ENCODE measurements around the gene ZC2HC1C. TPM values are rescaled to one million over a fixed set of nuclear protein-coding genes. Genes with fewer than 3 reads are reported as not detected.

The ZC2HC1C gene
- total RNA-seq, 2 experiments from 2014 or later: 0.41 to 0.45 TPM

DNA sequence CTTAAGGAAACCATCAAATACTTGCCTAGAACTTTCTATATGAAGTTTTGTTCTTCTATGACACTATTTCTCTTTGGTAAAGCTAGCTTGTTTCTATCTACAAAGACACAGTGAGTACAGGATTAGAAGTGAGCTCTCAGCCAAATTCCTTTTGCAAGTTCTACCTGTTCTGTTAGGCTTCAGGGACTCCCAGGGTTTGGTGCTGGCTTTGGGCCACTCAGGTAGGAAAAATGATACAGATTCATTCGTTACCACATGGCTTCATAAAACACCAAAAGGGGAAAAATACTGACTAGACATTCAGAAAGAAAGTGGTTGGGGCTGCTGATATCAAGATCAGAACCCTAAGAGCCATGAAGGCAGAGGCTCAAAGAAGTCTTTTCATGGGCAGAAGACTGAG lies 13.8 kb downstream of the ZC2HC1C start:
- ATAC-seq: no peak
- intact Hi-C loops (cut with micrococcal nuclease): loop anchor here (10.0 kb wide), 1 partner anchor 218 kb away; no protein-coding TSS in a partner anchor
- no peak overlapping the region for H3K4me3 Mint-ChIP-seq
- peaks cover 33% of the 10 kb centered on the region for H3K36me3 Mint-ChIP-seq (ENCODE audit: low read depth)
- peak overlapping the region; percentile 37 for H3K27ac Mint-ChIP-seq
- no peaks in the 10 kb centered on the region for H3K27me3 Mint-ChIP-seq
- DNase-seq: no peak
- no peaks in the 10 kb centered on the region for H3K9me3 Mint-ChIP-seq
- peaks cover 3% of the 10 kb centered on the region for H3K4me1 Mint-ChIP-seq (ENCODE audit: low read depth)
- POLR2A ChIA-PET: interaction anchor here (0.6 to 1.1 kb wide), 2 partner anchors 9 to 167 kb away, joined by 3 to 5 read pairs; no protein-coding TSS in a partner anchor
- TF ChIP-seq, protein P1, sequence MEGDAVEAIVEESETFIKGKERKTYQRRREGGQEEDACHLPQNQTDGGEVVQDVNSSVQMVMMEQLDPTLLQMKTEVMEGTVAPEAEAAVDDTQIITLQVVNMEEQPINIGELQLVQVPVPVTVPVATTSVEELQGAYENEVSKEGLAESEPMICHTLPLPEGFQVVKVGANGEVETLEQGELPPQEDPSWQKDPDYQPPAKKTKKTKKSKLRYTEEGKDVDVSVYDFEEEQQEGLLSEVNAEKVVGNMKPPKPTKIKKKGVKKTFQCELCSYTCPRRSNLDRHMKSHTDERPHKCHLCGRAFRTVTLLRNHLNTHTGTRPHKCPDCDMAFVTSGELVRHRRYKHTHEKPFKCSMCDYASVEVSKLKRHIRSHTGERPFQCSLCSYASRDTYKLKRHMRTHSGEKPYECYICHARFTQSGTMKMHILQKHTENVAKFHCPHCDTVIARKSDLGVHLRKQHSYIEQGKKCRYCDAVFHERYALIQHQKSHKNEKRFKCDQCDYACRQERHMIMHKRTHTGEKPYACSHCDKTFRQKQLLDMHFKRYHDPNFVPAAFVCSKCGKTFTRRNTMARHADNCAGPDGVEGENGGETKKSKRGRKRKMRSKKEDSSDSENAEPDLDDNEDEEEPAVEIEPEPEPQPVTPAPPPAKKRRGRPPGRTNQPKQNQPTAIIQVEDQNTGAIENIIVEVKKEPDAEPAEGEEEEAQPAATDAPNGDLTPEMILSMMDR (IDR thresholded peaks at IDR 0.05): no peak
- CTCF ChIA-PET: interaction anchor here (1.4 kb wide), 1 partner anchor 222 kb away, joined by 3 read pairs; no protein-coding TSS in a partner anchor

DNA sequence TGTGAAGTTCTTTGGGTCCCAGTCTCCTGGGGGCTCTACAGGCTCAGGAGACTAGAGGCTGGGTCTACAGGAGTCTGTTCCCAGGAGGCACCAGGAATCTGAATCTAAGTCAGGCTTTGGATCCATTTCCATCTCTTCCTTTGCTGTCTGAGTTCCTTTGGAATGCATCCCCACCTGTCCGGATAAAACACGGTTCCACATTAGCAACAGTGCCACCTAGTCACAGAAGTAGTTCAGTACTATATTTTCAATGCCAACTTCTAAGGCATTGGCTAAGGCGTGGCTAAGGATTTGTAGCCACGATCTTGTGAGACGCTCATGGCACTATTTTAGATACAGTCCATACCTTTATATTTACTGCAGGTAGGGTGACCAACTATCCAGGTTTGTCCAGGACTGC lies 15.1 kb downstream of the ZC2HC1C start:
- H3K4me1 Mint-ChIP-seq (ENCODE audit: low read depth): peaks cover 3% of the 10 kb centered on the region
- no peak overlapping the region for H3K4me3 Mint-ChIP-seq
- intact Hi-C loops (cut with micrococcal nuclease): loop anchor here (10.0 kb wide), 1 partner anchor 220 kb away; no protein-coding TSS in a partner anchor
- no peaks in the 10 kb centered on the region for H3K27me3 Mint-ChIP-seq
- H3K9me3 Mint-ChIP-seq: no peaks in the 10 kb centered on the region
- no peak overlapping the region for H3K27ac Mint-ChIP-seq
- TF ChIP-seq, protein P1 (IDR thresholded peaks at IDR 0.05): no peak
- ATAC-seq (no peak), DNase-seq (no peak)
- ChIA-PET POLR2A (no interaction called here), CTCF (interaction anchor here (1.0 to 1.4 kb wide), 3 partner anchors 33 to 223 kb away, joined by 3 to 4 read pairs (median 3); no protein-coding TSS in a partner anchor)
- H3K36me3 Mint-ChIP-seq (ENCODE audit: low read depth): peaks cover 33% of the 10 kb centered on the region

DNA sequence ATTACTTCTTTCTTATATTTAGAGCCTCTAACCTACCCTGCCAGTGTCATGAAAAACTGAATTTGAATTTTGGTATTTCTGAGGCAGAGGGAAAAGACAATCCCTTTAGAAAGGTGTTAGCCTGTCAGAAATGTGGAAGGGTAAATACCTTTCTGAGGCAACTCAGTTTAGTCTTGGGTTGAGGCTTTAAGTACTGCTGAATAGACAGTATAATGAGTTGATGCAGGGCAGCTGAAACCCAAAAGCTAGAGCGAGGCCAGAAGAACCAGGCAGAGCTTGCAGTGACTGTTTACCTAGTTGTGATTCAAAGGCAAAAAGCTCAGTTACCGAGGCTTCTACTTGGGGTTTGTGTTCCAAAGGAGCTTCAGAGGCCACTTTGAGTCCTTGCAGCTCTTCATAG lies 18.7 kb downstream of the ZC2HC1C start:
- DNase-seq (no peak), ATAC-seq (no peak)
- Mint-ChIP-seq H3K4me3 (no peak overlapping the region), H3K9me3 (no peaks in the 10 kb centered on the region), H3K27ac (no peak overlapping the region), H3K27me3 (no peaks in the 10 kb centered on the region), H3K4me1 (ENCODE audit: low read depth) (peaks cover 3% of the 10 kb centered on the region), H3K36me3 (ENCODE audit: low read depth) (peaks cover 27% of the 10 kb centered on the region)
- ChIA-PET POLR2A (no interaction called here), CTCF (interaction anchor here (0.6 to 5.3 kb wide), 60 partner anchors 9 to 253 kb away, joined by 3 to 74 read pairs (median 4); partner anchors contain the start of genes ACYP1, MLH3, NEK9 and RPS6KL1)
- TF ChIP-seq, protein P1 (IDR thresholded peaks at IDR 0.05): no peak
- intact Hi-C loops (cut with micrococcal nuclease): loop anchor here (2.0 to 10.0 kb wide), 2 partner anchors 139 to 223 kb away; no protein-coding TSS in a partner anchor

DNA sequence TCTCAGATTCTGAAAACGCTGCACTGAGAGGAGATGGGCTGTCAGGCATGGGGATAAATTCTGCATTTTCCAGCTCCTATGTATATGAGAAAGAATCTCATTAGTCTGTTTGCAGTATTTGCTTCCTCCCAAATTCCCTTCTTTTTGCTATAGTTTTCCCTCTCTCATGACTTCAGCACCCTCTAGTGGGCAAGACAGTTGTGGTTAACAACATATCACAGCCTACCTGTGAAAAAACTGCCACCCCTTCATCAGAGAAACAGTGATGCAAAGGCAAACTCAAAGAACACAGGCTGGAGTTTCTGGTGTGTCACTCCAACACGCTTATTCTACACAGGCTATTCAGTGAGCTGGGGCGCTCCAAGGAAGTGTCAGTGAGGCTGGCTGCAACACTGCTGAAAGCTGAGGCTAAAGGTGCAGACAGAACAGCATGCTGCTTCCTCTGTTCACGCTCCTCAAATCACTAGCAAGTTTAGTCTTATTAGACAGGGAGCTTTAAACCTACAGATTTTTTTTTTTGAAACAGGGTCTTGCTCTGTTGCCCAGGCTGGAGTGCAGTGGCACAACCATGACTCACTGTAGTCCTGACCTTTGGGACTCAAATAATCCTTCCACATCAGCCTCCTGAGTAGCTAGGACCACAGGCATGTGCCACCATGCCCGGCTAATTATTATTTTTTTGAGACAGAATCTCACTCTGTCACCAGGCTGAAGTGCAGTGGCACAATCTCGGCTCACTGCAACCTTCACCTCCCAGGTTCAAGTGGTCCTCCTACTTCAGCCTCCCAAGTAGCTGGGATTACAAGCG lies 19.3 kb downstream of the ZC2HC1C start:
- Mint-ChIP-seq H3K27ac (no peak overlapping the region), H3K36me3 (ENCODE audit: low read depth) (peaks cover 25% of the 10 kb centered on the region), H3K27me3 (no peaks in the 10 kb centered on the region), H3K4me3 (no peak overlapping the region), H3K9me3 (no peaks in the 10 kb centered on the region), H3K4me1 (ENCODE audit: low read depth) (peaks cover under 1% of the 10 kb centered on the region)
- POLR2A ChIA-PET: no interaction called here
- intact Hi-C loops (cut with micrococcal nuclease): loop anchor here (2.0 to 10.0 kb wide), 2 partner anchors 140 to 224 kb away; no protein-coding TSS in a partner anchor
- CTCF ChIA-PET: interaction anchor here (0.6 to 5.3 kb wide), 68 partner anchors 8 to 254 kb away, joined by 3 to 74 read pairs (median 4); partner anchors contain the start of genes ACYP1, MLH3, NEK9 and RPS6KL1
- ATAC-seq (peak; percentile 51), DNase-seq (peak; percentile 59)
- TF ChIP-seq, protein P1 (IDR thresholded peaks at IDR 0.05): peak; percentile 84

DNA sequence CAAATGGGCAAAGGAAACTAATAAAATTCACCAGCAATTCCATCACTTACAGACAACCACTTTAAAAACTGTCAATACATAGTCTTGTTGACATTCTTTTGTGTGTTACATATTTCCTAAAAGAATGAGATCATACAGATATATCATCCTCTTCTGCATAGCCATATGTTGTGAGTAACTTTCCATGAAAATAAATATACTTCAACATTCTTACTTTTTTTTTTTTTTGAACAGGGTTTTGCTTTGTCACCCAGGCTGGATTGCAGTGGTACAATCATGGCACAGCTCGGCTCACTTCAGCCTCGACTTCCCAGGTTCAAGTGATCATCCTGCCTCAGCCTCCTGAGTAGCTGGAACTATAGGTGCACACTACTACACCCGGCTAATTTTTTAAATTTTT lies 20.9 kb downstream of the ZC2HC1C start:
- H3K27me3 Mint-ChIP-seq: no peaks in the 10 kb centered on the region
- H3K36me3 Mint-ChIP-seq (ENCODE audit: low read depth): peaks cover 24% of the 10 kb centered on the region
- DNase-seq (no peak), ATAC-seq (no peak)
- TF ChIP-seq, protein P1 (IDR thresholded peaks at IDR 0.05): no peak
- no peak overlapping the region for H3K27ac Mint-ChIP-seq
- no peaks in the 10 kb centered on the region for H3K9me3 Mint-ChIP-seq
- intact Hi-C loops (cut with micrococcal nuclease): no loop called here
- H3K4me3 Mint-ChIP-seq: no peak overlapping the region
- ChIA-PET CTCF (interaction anchor here (0.6 to 5.3 kb wide), 5 partner anchors 10 to 229 kb away, joined by 3 to 74 read pairs (median 10); partner anchors contain the start of gene ACYP1), POLR2A (no interaction called here)
- H3K4me1 Mint-ChIP-seq (ENCODE audit: low read depth): no peaks in the 10 kb centered on the region

Measured in activated CD8-positive, alpha-beta T cell treated with anti-CD3 and anti-CD28 coated beads for 36 hours (primary cell).